Ureter (tissue), 1 donor: Measurements from ENCODE around the gene MLLT10. TPM values are rescaled to one million over a fixed set of nuclear protein-coding genes. Genes with fewer than 3 reads are reported as not detected.
"Not testable (repeated sequence)": the region's sequence is repeated elsewhere in the genome, so short reads cannot be mapped to it uniquely, and the experiment has no call there.

ENCODE experiments used
- DNase-seq: peaks from one replicate; pipeline ENCODE4 v3.0.0-alpha.2; 2020; ENCODE audit warnings: low spot score
- total RNA-seq: library from RNA; stranded (reverse); gene quantifications from one replicate; pipeline ENCODE4 v1.2.4, GENCODE V29; 2023
- donor health status: DM: yes; HTN: yes; CAD: no.

MLLT10 gene
- total RNA-seq, 1 donor from 2014 or later = 83.7 TPM

GRCh38 chr10:21579291-21579690, 45.3 kb downstream of the MLLT10 start:
- DNase-seq = no peak

DNA sequence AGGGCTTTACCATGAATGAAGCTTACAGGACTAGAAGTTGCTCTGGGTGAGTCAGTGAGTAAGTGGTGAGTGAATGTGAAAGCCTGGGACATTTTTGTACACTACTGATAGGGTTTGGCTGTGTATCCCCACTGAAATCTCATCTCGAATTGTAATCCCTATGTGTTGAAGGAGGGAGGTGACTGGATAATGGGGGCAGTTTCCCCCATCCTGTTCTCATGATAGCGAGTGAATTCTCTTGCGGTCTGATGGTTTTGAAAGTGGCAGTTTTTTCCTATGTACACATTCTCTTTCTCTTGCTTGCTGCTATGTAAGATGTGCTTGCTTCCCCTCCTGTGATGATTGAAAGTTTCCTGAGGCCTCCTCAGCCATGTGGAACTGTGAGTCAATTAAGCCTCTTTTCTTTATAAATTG, 47.4 kb downstream of the MLLT10 start:
- not testable (repeated sequence) for DNase-seq

- no peak for DNase-seq
Observed at GRCh38 chr10:21584834-21585530, 51.0 kb downstream of the MLLT10 start.

GRCh38 chr10:21587391-21587790, 53.4 kb downstream of the MLLT10 start:
- no peak for DNase-seq

DNA sequence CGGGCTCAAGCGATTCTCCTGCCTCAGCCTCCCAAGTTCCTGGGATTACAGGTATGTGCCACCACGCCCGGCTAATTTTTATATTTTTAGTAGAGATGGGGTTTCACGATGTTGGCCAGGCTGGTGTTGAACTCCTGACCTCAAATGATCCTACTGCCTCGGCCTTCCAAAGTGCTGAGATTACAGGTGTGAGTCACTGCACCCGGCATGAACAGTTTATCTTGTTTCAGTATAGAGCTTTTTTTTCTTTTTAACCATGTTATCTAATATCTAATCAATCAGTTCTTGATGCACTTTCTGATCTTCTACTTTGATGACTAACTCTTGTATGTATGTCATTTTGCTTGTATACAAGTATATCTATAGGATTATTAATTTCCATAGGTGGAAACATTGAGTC, 54.1 kb downstream of the MLLT10 start:
- not testable (repeated sequence) for DNase-seq

- DNase-seq = no peak
Observed at GRCh38 chr10:21593986-21594385, 60.0 kb downstream of the MLLT10 start.

- DNase-seq = no peak
Observed at GRCh38 chr10:21599582-21599981, 65.5 kb downstream of the MLLT10 start.

GRCh38 chr10:21600804-21601433, 66.9 kb downstream of the MLLT10 start:
- no peak for DNase-seq

DNA sequence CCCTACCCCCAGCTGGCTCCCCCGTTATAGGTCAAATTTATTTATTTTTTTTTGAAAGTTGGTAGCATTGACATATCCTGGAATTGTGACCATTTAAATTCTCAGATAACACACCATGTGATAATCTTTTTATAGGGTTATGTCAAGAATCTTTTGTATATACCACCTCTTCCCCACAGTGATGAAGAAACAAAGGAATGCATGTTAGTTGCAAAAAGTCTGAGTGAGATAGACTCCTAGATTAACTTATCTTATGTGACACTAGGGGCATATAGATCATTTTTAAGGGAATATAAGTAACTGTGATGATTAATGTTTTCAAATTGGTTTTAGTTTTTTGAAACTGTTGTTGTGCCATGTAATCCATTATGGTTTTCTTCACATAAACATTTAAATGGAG, 68.3 kb downstream of the MLLT10 start:
- DNase-seq = no peak

DNA sequence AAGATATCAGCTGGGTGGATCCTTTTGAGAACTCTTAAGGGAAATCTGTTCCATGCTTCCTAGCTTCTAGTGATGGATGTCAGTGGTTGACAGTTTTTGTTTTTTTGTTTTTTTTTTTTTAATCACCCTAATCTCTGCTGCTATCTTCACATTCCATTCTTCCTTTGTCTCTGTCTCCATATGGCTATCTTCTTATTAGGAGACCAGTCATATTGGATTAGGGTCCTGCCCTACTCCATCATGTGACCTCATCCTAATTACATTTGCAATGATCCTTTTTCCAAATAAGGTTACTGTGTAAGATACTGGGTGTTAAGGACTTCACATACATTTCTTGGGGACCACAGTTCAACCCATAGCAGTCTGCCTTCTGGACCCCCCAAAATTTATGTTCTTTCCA, 69.7 kb downstream of the MLLT10 start:
- no peak for DNase-seq

DNA sequence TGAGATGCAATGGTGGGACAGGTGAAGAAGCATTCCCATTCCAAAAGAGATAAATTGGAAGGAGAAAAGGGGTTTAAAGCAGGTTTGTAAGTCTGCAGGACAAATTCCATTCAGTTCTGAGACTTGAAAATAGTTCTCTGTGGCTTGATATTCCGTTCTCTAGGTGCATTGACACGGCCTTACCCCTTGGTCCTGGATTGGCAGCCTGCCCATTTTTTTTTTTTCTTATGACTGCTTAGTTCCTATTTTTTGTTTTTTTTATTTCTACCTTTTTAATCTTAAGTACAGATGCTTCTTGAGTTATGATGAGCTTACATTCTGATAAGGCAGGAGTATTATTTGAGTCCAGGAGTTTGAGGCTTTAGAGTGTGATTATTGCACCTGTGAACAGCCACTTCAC, 70.6 kb downstream of the MLLT10 start:
- DNase-seq = no peak

GRCh38 chr10:21607907-21608306, 73.9 kb downstream of the MLLT10 start:
- DNase-seq = no peak

DNA sequence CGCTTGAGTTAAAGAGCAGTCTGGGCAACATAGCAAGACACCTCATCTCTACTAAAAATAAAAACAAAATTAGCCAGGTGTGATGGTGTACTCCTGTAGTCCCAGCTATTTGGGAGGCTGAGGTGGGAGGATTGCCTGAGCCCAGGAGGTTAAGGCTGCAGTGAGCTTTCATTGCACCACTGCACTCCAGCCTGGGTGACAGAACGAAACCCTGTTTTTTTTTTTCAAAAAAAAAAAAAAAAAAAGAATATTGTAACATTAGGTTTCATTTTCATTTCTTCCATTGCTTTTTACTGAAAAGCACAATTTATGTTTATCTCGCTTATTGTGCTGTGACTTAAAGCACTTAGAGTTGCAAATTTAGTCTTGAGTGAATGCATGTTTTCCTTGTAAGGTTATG, 80.0 kb downstream of the MLLT10 start:
- DNase-seq = no peak

- no peak for DNase-seq
Observed at GRCh38 chr10:21617267-21617666, 83.2 kb downstream of the MLLT10 start.

DNA sequence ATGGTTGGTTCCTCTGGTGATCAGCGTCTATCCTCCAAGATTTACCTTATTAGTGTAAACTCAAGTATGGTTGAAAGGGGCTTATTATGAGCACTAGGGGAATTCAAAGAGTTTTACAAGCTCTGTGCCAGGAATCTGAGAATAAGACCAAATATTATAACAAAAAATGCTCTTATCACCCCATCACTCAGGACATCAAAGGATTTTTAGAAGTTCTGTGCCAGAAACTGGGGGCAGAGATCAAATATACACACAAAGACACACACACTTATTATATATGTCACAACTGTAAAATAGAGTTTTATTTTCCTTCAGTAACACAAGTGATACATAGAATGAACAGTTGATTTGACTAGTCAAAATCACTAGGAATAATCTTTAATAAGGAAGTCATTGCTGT, 89.3 kb downstream of the MLLT10 start:
- no peak for DNase-seq

DNA sequence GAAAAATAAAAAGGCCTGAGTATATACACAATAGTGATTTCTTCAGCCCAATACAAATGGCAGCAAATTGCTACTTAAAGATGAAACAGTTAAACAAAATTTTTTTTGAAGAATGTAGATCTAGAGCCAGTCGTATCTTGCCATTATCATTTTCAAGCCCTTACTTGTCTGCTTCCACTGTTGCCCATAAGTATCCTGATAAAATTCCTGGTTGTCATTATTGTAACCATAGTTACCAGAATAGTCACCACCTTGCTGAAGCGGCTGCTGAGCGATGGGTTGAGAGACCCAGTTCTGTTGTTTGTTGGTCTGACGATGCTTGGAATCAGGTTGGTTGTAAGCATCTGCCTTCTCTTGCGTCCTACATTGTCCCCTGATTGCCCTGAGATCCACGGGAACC, 90.4 kb downstream of the MLLT10 start:
- DNase-seq = not testable (repeated sequence)

GRCh38 chr10:21624951-21625350, 90.9 kb downstream of the MLLT10 start:
- DNase-seq = no peak

DNA sequence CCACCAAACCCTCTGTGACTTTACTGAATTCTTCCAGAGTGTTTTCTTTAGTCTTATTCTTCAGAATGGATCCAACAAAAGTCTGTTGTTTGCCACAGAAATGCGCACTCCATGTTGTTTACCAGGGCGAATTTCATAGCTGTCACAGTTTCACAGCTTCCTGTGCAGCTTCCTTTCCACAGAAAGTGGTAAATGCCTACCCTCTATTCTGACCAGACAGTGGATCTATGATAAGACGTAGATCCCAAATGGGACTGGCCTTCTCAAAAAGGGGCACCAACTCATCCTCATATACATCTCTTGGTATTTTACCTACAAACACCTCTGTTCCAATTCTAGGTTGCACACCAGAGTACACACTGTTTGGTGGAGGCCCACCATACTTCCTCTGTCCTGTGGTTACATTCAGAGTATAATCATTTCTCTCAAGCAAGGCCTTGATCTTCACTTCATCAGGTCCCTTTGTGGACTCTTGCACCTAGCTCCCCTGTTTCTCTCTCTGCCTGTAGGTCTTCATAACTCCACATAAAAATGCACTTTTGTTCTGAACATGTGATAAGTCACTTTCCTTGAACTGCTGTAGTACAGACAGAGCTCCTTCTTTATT, 91.7 kb downstream of the MLLT10 start:
- no peak for DNase-seq

- no peak for DNase-seq
Observed at GRCh38 chr10:21626457-21627161, 92.6 kb downstream of the MLLT10 start.

- no peak for DNase-seq
Observed at GRCh38 chr10:21627331-21627730, 93.3 kb downstream of the MLLT10 start.

DNA sequence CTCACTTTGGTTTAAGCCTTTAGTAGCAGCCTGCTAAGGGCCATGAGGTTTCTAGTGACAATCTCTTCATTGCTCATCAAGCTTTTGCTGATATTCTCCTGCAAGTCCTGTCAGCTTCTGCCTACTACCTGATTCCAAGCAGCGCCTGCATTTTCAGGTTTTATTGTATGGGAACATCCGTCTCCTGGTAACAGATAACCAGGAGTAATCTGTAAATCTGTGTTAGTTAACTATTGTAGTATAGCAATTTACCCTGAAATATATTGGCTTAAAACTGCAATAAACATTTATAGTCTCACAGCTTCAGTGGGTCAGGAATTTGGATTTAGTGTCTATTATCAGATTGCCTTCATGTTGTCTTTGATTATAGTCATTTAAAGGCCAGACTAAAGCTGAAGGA, 94.0 kb downstream of the MLLT10 start:
- no peak for DNase-seq

DNA sequence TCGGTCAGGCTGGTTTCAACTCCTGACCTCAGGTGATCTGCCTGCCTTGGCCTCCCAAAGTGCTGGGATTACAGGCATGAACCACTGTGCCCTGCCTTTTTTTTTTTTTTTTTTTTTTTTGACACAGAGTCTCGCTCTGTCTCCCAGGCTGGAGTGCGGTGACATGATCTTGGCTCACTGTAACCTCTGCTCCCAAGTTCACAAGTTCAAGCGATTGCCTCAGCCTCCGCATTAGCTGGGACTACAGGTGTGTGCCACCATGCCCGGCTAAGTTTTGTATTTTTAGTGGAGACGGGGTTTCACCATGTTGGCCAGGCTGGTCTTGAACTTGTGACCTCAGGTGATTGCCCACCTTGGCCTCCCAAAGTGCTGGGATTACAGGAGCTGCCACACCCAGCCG, 94.6 kb downstream of the MLLT10 start:
- not testable (repeated sequence) for DNase-seq
